Measurements from ENCODE around the gene SLC16A12. TPM values are rescaled to one million over a fixed set of nuclear protein-coding genes. Genes with fewer than 3 reads are reported as not detected.

SLC16A12 gene
- polyA plus RNA-seq, 1 donor (not counting 4 experiments of a cell fraction or from before 2014, with no cell fraction given), result 0.10 TPM

DNA sequence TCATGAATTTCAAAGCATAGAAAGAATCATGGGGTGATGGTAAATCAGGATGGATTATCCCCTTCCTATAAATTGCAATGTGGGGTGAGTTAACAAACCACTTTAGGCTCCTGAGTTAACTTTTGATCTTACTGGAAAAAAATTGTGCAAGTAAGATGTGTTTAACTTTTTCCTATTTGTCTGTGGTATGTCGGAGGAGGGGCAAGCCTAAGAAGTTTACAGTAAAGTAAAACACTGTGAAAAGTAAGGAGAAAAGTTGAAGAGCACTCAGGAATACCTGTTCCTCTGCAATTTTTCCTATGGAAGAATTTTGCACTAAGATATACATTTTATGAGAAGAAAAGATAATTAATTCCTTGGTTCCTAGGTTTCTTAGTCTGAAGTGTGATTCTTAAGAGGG lies 76.6 kb downstream of the SLC16A12 start:
- DNase-seq (ENCODE audit: low read depth, low spot score), result no peak
- H3K9me1 ChIP-seq (ENCODE audit: control insufficient read depth, extremely low read depth, insufficient read depth, low read length), result no peaks in the 10 kb centered on the region
- dilution Hi-C loops (cut with MboI; ENCODE audit: extremely low pct_ligation_motif_present, low sequenced_read_pairs), result no loop called here
- TF ChIP-seq EZH2 (IDR thresholded peaks at IDR 0.05; ENCODE audit: low read length), result no peak
- TF ChIP-seq CTCF (optimal IDR thresholded peaks at IDR 0.05 in 1 of 3, IDR thresholded peaks at IDR 0.05 in 1 of 3, conservative IDR thresholded peaks at IDR 0.05 in 1 of 3; ENCODE audit: extremely low read depth in 1 of 3, insufficient read depth in 2 of 3, low read length in 3 of 3), result no peak
- H3K4me2 ChIP-seq (ENCODE audit: control insufficient read depth, extremely low read depth, insufficient read depth, low read depth, low read length), result peak overlapping the region; percentile 71
- peak overlapping the region in 1 of 3 experiments; percentile 36 for H3K4me3 ChIP-seq (ENCODE audit: control insufficient read depth in 2 of 3, extremely low read depth in 1 of 3, insufficient read depth in 2 of 3, low read depth in 1 of 3, low read length in 3 of 3)
- H2AFZ ChIP-seq (ENCODE audit: control insufficient read depth, low read length), result peak overlapping the region; percentile 52
- H3K9me3 ChIP-seq (ENCODE audit: control insufficient read depth, low read depth, low read length), result no peaks in the 10 kb centered on the region
- H3K27me3 ChIP-seq (ENCODE audit: control insufficient read depth, extremely low read depth, insufficient read depth, low read length), result no peaks in the 10 kb centered on the region
- no peak for FAIRE-seq
- H3K9ac ChIP-seq (ENCODE audit: control insufficient read depth, extremely low read depth, insufficient read depth, low read length), result no peak overlapping the region
- H3K36me3 ChIP-seq (ENCODE audit: control insufficient read depth in 2 of 2, extremely low read depth in 1 of 2, insufficient read depth in 2 of 2, low read length in 2 of 2), result no peaks in the 10 kb centered on the region
- H3K79me2 ChIP-seq (ENCODE audit: control insufficient read depth, insufficient read depth, low read length), result no peaks in the 10 kb centered on the region
- H4K20me1 ChIP-seq (ENCODE audit: control insufficient read depth, extremely low read depth, insufficient read depth, low read length), result no peaks in the 10 kb centered on the region
- H3K27ac ChIP-seq (ENCODE audit: control insufficient read depth, insufficient read depth, low read length), result no peak overlapping the region
- H3K4me1 ChIP-seq (ENCODE audit: control insufficient read depth, extremely low read depth, insufficient read depth, low read length), result peaks cover 27% of the 10 kb centered on the region

GRCh38 chr10:89458291-89458690 lies 77.1 kb downstream of the SLC16A12 start:
- H3K4me2 ChIP-seq (ENCODE audit: control insufficient read depth, extremely low read depth, insufficient read depth, low read depth, low read length), result peak overlapping the region; percentile 71
- FAIRE-seq (peak; percentile 93), DNase-seq (ENCODE audit: low read depth, low spot score) (no peak)
- TF ChIP-seq EZH2 (IDR thresholded peaks at IDR 0.05; ENCODE audit: low read length) (no peak), CTCF (optimal IDR thresholded peaks at IDR 0.05 in 1 of 3, IDR thresholded peaks at IDR 0.05 in 1 of 3, conservative IDR thresholded peaks at IDR 0.05 in 1 of 3; ENCODE audit: extremely low read depth in 1 of 3, insufficient read depth in 2 of 3, low read length in 3 of 3) (no peak)
- H2AFZ ChIP-seq (ENCODE audit: control insufficient read depth, low read length), result peak overlapping the region; percentile 52
- H3K27me3 ChIP-seq (ENCODE audit: control insufficient read depth, extremely low read depth, insufficient read depth, low read length), result no peaks in the 10 kb centered on the region
- H3K9me1 ChIP-seq (ENCODE audit: control insufficient read depth, extremely low read depth, insufficient read depth, low read length), result no peaks in the 10 kb centered on the region
- H3K4me1 ChIP-seq (ENCODE audit: control insufficient read depth, extremely low read depth, insufficient read depth, low read length), result peaks cover 27% of the 10 kb centered on the region
- H3K36me3 ChIP-seq (ENCODE audit: control insufficient read depth in 2 of 2, extremely low read depth in 1 of 2, insufficient read depth in 2 of 2, low read length in 2 of 2), result no peaks in the 10 kb centered on the region
- H3K9me3 ChIP-seq (ENCODE audit: control insufficient read depth, low read depth, low read length), result no peaks in the 10 kb centered on the region
- peak overlapping the region in 1 of 3 experiments; percentile 36 for H3K4me3 ChIP-seq (ENCODE audit: control insufficient read depth in 2 of 3, extremely low read depth in 1 of 3, insufficient read depth in 2 of 3, low read depth in 1 of 3, low read length in 3 of 3)
- no peaks in the 10 kb centered on the region for H4K20me1 ChIP-seq (ENCODE audit: control insufficient read depth, extremely low read depth, insufficient read depth, low read length)
- no peaks in the 10 kb centered on the region for H3K79me2 ChIP-seq (ENCODE audit: control insufficient read depth, insufficient read depth, low read length)
- no peak overlapping the region for H3K9ac ChIP-seq (ENCODE audit: control insufficient read depth, extremely low read depth, insufficient read depth, low read length)
- dilution Hi-C loops (cut with MboI; ENCODE audit: extremely low pct_ligation_motif_present, low sequenced_read_pairs), result no loop called here
- no peak overlapping the region for H3K27ac ChIP-seq (ENCODE audit: control insufficient read depth, insufficient read depth, low read length)

Measured in keratinocyte (primary cell).